Stimulated activated CD4-positive, alpha-beta T cell treated with anti-CD3 and anti-CD28 coated beads, Interleukin-1b, Interleukin-23, amount 100 ng/mL, for 4 hours (primary cell): ENCODE data around the gene FBP2.
"Not testable (repeated sequence)": the region's sequence is repeated elsewhere in the genome, so short reads cannot be mapped to it uniquely, and the experiment has no call there.

Experiments
- DNase-seq, 2 donors: peaks; one replicate each; pipeline ENCODE4 v3.0.0-alpha.2; 2020; ENCODE audit warnings: low read depth in 2 of 2

FBP2 gene

GRCh38 chr9:94563548-94563947 lies 30.1 kb downstream of the FBP2 start:
- no peak for DNase-seq

GRCh38 chr9:94560237-94560636 lies 33.4 kb downstream of the FBP2 start:
- peak in 1 of 2 donors; percentile 1 for DNase-seq

GRCh38 chr9:94557376-94557775 lies 36.2 kb downstream of the FBP2 start:
- no peak for DNase-seq

- no peak for DNase-seq
Observed at GRCh38 chr9:94554439-94555331, 38.9 kb downstream of the FBP2 start, which contains the start of gene PCAT7. TSS of gene PCAT7 (plus strand) at chr9:94555083.

DNA sequence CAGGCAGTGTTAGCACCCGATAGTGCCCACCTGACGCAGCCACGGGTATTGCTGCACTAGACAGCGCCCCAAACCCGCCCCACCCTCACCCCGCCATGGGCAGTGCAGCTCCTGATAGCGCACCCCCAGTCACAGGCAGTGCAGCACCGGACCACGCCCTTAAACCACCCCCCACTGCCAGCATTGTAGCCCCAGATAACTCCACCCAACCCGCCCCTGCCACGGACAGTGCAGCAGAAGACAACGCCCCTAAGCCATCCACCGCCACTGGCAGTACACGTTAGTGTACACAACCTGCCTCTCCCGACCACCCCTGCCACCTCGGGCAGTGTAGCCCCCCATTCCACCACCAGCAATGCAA lies 39.6 kb downstream of the FBP2 start:
- DNase-seq = no peak

- DNase-seq = no peak
Observed at GRCh38 chr9:94553029-94553938, 40.3 kb downstream of the FBP2 start.

GRCh38 chr9:94545940-94546339 lies 47.7 kb downstream of the FBP2 start:
- no peak for DNase-seq

GRCh38 chr9:94544335-94544734 lies 49.3 kb downstream of the FBP2 start:
- DNase-seq = not testable (repeated sequence)

DNA sequence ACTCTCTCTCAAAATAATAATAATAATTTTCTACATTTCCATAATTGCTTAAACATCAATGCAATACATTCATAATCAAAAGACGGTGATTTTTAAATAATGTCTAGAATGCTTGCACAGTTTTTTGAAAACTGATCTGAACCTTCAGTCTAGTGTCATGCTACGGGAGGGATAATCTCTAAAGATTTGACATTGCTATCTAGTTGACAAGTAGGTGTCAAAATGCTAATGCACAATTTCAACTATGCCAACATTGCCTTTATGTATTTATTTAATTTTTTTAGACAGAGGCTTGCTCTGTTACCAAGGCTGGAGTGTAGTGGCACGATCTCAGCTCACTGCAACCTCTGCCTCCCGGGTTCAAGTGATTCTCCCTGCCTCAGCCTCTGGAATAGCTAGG lies 54.7 kb downstream of the FBP2 start:
- DNase-seq = no peak

GRCh38 chr9:94534901-94535300 lies 58.7 kb downstream of the FBP2 start:
- DNase-seq = no peak

- DNase-seq = no peak
Observed at GRCh38 chr9:94533601-94534000, 60.0 kb downstream of the FBP2 start.

GRCh38 chr9:94533155-94533554 lies 60.5 kb downstream of the FBP2 start:
- DNase-seq = no peak

GRCh38 chr9:94528886-94529285 lies 64.7 kb downstream of the FBP2 start:
- no peak for DNase-seq

DNA sequence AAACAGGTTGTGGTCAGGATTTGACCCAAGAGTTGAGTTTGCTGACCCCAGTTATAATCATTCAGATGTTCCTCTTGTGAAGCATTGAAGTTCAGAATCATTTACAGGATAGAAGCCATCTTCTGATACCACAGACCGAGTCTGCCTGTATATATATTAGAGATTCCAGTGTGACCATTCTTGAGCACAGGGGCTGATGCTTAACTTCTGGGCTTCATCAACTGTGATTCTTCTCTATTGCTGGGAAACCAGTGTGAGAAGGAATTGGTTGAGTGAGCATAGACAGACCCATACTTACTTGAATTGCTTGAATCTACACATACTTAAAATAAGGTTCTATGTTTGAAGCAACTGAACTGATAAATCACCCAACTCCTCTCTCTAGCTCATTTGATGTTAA lies 66.7 kb downstream of the FBP2 start:
- DNase-seq = no peak

GRCh38 chr9:94526271-94526670 lies 67.4 kb downstream of the FBP2 start:
- DNase-seq = no peak

DNA sequence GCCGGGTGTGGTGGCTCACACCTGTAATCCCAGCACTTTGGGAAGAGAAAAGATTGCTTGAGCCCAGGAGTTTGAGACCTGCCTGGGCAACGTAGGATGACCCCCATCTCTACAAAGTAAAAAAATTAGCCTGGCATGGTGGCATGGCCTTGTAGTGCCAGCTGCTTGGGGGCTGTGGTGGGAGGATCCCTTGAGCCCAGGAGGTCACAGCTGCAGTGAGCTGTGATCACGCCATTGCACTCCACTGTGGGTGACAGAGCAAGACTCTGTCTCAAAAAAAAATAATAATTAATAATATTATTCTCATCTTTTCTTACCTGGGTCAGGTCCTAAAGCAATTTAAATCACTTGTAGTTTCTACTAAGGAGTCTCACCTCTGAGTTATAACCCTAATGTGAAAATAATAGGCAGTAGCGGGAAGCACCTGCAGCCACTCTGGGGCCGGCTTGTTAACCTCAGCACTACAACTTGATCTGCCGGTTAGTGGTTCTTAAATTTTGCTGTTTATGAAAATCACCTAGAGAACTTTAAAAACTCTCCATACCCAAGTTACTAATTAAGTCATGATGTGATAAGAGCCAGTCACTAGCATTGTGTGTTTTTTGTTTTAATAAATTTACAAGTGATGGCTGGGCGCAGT lies 68.1 kb downstream of the FBP2 start:
- DNase-seq = no peak

DNA sequence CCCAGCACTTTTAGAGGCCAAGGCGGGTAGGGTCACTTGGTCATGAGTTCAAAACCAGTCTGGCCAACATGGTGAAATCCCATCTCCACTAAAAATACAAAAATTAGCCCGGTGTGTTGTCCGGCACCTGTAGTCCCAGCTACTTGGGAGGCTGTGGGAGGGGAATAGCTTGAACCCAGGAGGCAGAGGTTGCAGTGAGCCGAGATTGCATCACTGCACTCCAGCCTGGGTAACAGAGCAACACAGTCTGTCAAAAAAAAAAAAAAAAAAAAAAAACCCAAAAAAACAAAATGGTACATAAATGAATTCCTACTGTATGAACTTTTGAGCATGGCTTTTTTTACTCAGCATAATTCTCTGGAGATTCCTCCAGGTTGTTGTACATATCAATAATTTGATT lies 76.4 kb downstream of the FBP2 start:
- DNase-seq = no peak

DNA sequence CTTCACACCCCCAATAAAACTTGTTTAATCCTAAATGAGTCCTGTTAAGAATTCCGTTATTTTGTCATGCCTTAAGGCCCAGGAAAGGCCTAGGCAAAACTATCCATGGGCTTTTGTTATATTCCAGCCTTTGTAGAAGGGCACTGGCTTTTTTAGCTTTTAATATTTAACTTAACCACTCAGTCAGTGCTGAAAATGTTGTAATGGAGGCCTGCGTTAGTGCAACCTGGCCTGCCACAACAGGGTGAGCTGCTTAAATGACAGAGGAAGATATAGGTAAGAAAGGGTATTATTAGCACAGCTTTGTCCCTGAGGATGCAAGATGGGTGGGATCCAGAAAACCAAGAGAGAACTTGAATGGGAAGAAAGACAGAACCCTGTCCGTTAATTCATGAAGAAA lies 78.9 kb downstream of the FBP2 start:
- no peak for DNase-seq

- DNase-seq = no peak
Observed at GRCh38 chr9:94511955-94512265, 81.7 kb downstream of the FBP2 start.

GRCh38 chr9:94511134-94511954 lies 82.3 kb downstream of the FBP2 start:
- DNase-seq = no peak
